DMS 273 treated with DMSO at 0.1 percent for 48 hours (cell line): Measurements from ENCODE around the gene TLR2.
"Not testable (repeated sequence)": the region's sequence is repeated elsewhere in the genome, so short reads cannot be mapped to it uniquely, and the experiment has no call there.

Source experiments
- DNase-seq: peaks from one replicate; lab custom pipeline; 2025; lab: John Stamatoyannopoulos, UW

Gene TLR2

GRCh38 chr4:153661215-153661822, 22.8 kb upstream of the TLR2 start:
- DNase-seq: no peak

- no peak for DNase-seq
These were observed 22.2 kb upstream of the TLR2 start for GRCh38 chr4:153661908-153662307.

- no peak for DNase-seq
These were observed 20.4 kb upstream of the TLR2 start for GRCh38 chr4:153663667-153664066.

GRCh38 chr4:153666505-153666904, 17.6 kb upstream of the TLR2 start:
- DNase-seq: not testable (repeated sequence)

- no peak for DNase-seq
These were observed 15.4 kb upstream of the TLR2 start for GRCh38 chr4:153668647-153669046.

GRCh38 chr4:153669838-153670237, 14.2 kb upstream of the TLR2 start:
- no peak for DNase-seq

GRCh38 chr4:153676486-153676885, 7.6 kb upstream of the TLR2 start:
- DNase-seq: no peak

- DNase-seq: no peak
These were observed 7.1 kb upstream of the TLR2 start for GRCh38 chr4:153676984-153677383.

- no peak for DNase-seq
These were observed 4.6 kb upstream of the TLR2 start for GRCh38 chr4:153679486-153679885.

- DNase-seq: no peak
These were observed 308 bp upstream of the TLR2 start for GRCh38 chr4:153683763-153684181.

GRCh38 chr4:153684971-153685371, 891 bp downstream of the TLR2 start:
- no peak for DNase-seq

- DNase-seq: no peak
These were observed 20.4 kb downstream of the TLR2 start for GRCh38 chr4:153704522-153704921.

GRCh38 chr4:153705743-153706468, 21.8 kb downstream of the TLR2 start:
- DNase-seq: no peak

GRCh38 chr4:153706519-153706918, 22.4 kb downstream of the TLR2 start:
- DNase-seq: no peak

GRCh38 chr4:153710681-153711080, 26.6 kb downstream of the TLR2 start:
- no peak for DNase-seq

GRCh38 chr4:153713866-153714646, 30.0 kb downstream of the TLR2 start:
- DNase-seq: no peak

- DNase-seq: no peak
These were observed 38.0 kb downstream of the TLR2 start for GRCh38 chr4:153722036-153722435.

GRCh38 chr4:153724606-153725005, 40.5 kb downstream of the TLR2 start:
- DNase-seq: no peak

- no peak for DNase-seq
These were observed 41.2 kb downstream of the TLR2 start for GRCh38 chr4:153725136-153725830.

- DNase-seq: no peak
These were observed 41.7 kb downstream of the TLR2 start for GRCh38 chr4:153725831-153726154.

- no peak for DNase-seq
These were observed 44.1 kb downstream of the TLR2 start for GRCh38 chr4:153728151-153728550.

- DNase-seq: no peak
These were observed 44.6 kb downstream of the TLR2 start for GRCh38 chr4:153728660-153729059.

GRCh38 chr4:153729895-153730294, 45.8 kb downstream of the TLR2 start:
- DNase-seq: no peak
